ENCODE data around the gene MEF2B.
"Not testable (repeated sequence)": the region's sequence is repeated elsewhere in the genome, so short reads cannot be mapped to it uniquely, and the experiment has no call there.

The MEF2B gene

DNA sequence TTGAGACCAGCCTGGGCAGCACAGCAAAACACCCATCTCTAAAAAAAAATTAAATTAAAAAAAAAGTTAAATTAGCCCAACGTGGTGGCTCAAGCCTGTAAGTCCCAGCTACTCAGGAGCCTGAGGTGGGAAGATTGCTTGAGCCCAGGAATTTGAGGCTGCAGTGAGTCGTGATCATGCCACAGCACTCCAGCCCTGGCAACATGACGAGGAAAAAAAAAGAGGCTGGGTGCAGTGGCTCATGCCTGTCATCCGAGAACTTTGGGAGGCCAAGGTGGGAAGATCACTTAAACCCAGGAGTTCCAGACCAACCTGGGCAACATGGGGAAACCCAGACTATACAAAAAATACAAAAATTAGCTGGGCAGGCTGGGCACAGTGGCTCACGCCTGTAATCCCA lies 29.6 kb downstream of the MEF2B start:
- in situ Hi-C loops (cut with HindIII; ENCODE audit: low sequenced_read_pairs), result no loop called here
- no peak overlapping the region for H3K4me3 ChIP-seq (ENCODE audit: low read depth, low read length)
- DNase-seq (ENCODE audit: low read depth), result no peak
- TF ChIP-seq, protein P1, sequence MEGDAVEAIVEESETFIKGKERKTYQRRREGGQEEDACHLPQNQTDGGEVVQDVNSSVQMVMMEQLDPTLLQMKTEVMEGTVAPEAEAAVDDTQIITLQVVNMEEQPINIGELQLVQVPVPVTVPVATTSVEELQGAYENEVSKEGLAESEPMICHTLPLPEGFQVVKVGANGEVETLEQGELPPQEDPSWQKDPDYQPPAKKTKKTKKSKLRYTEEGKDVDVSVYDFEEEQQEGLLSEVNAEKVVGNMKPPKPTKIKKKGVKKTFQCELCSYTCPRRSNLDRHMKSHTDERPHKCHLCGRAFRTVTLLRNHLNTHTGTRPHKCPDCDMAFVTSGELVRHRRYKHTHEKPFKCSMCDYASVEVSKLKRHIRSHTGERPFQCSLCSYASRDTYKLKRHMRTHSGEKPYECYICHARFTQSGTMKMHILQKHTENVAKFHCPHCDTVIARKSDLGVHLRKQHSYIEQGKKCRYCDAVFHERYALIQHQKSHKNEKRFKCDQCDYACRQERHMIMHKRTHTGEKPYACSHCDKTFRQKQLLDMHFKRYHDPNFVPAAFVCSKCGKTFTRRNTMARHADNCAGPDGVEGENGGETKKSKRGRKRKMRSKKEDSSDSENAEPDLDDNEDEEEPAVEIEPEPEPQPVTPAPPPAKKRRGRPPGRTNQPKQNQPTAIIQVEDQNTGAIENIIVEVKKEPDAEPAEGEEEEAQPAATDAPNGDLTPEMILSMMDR (IDR thresholded peaks at IDR 0.05; ENCODE audit: low read depth, low read length, missing control alignments), result no peak

DNA sequence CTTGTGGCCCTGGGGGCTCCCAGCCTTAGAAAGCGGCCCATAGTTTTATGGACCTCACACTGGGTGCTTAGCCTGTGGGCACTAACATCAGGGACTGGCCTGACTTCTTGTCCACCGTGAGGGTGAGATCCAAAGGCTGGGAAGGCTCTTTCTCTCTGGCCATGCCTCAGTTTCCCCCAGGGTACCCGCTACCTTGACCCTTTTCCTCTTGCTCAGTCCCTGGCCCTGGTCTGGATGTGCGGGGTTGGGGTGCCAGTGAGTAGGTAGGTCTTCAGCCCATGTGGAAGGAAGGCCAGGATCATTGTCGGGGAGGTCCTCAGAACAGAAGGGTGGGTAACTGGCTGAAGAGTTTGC lies 30.2 kb downstream of the MEF2B start:
- TF ChIP-seq, protein P1 (IDR thresholded peaks at IDR 0.05; ENCODE audit: low read depth, low read length, missing control alignments), result no peak
- in situ Hi-C loops (cut with HindIII; ENCODE audit: low sequenced_read_pairs), result no loop called here

DNA sequence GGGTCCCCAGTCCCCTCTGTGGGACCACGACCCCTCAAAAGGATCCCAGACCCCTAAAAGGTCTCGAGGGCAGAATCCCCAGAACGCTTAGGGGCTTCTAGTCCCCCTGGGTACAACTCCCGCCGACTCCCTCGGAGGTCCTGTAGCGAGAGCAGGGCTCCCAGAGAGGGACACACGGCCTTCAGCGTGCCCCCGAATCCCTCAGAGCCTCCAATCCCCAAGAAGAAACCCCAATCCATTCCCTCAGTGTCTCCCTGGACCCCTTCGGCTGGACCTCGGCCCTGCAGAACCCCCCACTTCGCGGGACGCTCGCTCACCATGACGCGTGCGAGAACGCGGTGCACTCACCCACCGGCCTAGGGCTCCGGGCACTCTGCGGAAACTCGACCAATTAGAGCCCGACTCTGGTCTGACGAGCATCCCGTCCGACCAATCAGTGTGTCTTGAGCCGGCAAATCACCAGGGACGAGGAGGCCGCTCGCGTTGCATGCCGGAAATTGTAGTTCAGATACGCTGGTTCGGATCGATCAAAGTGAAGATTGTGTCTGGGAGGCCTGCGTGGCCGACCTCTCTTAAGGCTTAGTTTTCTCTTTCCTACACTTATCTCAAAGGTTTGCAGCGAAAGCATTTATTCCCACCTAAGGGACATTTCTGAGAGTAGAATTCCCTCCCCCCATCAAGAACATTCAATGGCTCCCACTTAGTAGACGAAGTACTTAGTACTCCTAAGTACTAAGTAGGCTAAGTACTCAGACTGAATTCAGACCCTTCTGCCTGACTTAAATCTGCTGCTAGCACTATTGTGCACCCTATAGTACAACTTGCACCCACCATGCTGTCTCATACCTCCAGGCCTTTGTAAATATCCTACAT lies 31.7 kb downstream of the MEF2B start, which contains the start of gene TMEM161A:
Gene TMEM161A, minus strand, starts transcription at position 370 of the 873 bp plus-strand sequence. Its CDS starts 50 bp downstream, at position 320.
- peak within 1 kb of the TSS; percentile 97 for H3K4me3 ChIP-seq (ENCODE audit: low read depth, low read length)
- TF ChIP-seq, protein P1 (IDR thresholded peaks at IDR 0.05; ENCODE audit: low read depth, low read length, missing control alignments), result no peak
- in situ Hi-C loops (cut with HindIII; ENCODE audit: low sequenced_read_pairs), result no loop called here
- DNase-seq (ENCODE audit: low read depth), result peak; percentile 98

More for the DNA sequence above, 30.2 kb downstream of the MEF2B start:
- H3K4me3 ChIP-seq (ENCODE audit: low read depth, low read length), result no peak overlapping the region
- no peak for DNase-seq (ENCODE audit: low read depth)

DNA sequence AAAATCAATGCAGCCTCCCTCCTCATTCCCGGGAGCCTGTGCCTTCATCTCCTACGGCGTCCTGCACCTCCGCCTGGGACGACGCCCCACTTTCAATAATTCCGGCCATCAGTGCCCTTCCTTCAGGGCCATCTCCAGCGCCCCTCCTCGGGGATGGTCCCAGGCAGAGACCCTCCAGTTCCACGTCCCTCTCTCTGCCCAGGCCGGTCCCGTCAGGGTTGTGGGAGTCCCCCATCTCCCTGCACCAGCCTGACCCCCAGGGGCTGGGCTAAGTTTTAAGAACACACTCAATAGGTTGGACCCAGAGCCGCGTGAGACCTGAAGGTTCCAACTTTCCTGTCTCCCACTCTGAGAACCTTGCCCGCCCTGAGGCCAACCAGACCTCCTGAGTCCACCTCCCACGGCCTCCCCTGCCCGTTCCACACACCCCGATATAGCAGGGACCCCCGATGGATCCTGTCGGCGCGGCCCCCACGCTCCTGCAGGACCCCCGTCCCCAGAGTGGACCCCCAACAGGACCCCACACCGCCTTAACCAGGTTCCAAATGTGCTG lies 32.4 kb downstream of the MEF2B start:
- DNase-seq (ENCODE audit: low read depth), result no peak
- in situ Hi-C loops (cut with HindIII; ENCODE audit: low sequenced_read_pairs), result no loop called here
- H3K4me3 ChIP-seq (ENCODE audit: low read depth, low read length), result peak overlapping the region; percentile 97
- TF ChIP-seq, protein P1 (IDR thresholded peaks at IDR 0.05; ENCODE audit: low read depth, low read length, missing control alignments), result no peak

DNA sequence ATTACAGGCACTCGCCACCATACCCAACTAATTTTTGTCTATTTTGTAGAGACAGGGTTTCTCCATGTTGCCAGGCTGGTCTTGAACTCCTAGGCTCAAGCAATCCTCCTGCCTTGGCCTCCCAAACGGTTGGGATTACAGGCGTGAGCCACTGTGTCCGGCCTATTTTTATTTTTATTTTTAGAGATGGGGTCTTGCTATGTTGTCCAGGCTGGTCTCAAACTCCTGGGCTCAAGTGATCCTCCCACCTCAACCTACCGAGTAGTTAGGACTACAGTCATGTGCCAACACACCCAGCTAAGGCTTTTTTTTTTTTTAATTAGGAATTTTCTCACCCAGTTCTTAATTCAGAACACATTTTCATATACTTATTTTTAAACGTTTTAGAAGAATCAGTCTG lies 34.4 kb downstream of the MEF2B start:
- in situ Hi-C loops (cut with HindIII; ENCODE audit: low sequenced_read_pairs); H3K4me3 ChIP-seq (ENCODE audit: low read depth, low read length); DNase-seq (ENCODE audit: low read depth): not testable (repeated sequence)

DNA sequence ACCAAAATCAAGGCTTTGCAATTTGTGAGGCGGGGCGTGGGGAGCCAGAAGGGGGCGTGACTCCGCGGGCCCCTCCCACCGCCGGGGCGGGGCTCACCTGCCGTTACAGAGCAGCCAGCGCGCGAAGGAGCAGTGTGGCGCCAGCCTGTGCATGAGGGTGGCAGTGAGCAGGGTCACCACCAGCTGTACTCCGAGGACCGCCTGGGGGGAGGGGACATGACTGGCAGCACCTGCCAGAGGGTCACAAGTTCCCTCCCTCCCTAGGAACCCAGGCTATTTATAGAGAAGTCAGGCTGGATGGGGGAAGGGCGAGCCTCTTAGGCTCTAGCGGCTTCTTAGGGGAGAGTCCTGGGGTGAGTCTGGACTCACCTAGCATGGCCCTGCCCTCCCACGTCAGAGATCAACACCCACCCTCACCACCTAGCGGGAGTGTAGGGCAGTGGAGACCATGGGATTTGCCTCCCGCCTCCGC lies 35.3 kb downstream of the MEF2B start:
- H3K4me3 ChIP-seq (ENCODE audit: low read depth, low read length), result no peak overlapping the region
- in situ Hi-C loops (cut with HindIII; ENCODE audit: low sequenced_read_pairs), result no loop called here
- DNase-seq (ENCODE audit: low read depth), result no peak
- TF ChIP-seq, protein P1 (IDR thresholded peaks at IDR 0.05; ENCODE audit: low read depth, low read length, missing control alignments), result no peak

DNA sequence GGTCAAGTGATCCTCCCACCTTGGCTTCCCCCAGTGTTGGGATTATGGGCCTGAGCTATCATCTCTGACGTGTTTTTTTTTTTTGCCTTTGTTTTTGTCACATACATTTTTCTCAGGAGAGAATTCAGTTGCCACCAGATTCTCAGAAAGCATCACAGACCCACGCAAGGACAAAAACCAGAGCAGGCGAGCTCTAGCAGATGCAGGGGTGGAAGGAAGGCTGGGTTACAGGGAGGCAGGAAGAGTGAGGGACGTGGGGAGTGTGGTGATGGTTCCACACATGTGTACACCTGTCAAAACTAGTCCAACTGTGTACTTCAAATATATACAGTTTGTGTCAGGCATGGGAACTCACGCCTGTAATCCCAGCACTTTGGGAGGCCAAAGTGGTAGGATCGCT lies 36.1 kb downstream of the MEF2B start:
- TF ChIP-seq, protein P1 (IDR thresholded peaks at IDR 0.05; ENCODE audit: low read depth, low read length, missing control alignments), result no peak
- DNase-seq (ENCODE audit: low read depth), result no peak
- no peak overlapping the region for H3K4me3 ChIP-seq (ENCODE audit: low read depth, low read length)
- in situ Hi-C loops (cut with HindIII; ENCODE audit: low sequenced_read_pairs), result no loop called here
